ENCODE data around the gene BTBD9.
"Not testable (repeated sequence)": the region's sequence is repeated elsewhere in the genome, so short reads cannot be mapped to it uniquely, and the experiment has no call there.

The BTBD9 gene

DNA sequence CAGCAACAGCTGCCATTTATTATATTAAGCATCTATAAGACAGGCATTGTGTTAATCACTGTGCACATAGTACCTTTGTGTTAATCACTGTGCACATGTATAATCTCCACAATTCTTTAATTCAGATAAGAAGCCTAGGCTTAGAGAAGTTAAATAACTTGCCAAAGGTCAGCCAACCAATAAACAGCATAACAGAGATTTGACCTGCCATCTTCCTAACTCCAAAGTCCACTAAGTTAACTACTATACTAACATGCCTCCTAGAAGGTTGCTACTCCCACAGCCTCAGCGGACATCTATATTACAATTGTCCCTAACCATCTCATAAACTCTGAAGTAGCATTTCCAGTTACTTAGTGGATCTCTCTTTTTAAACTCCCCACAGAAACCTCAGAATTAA, 3.7 kb downstream of the BTBD9 start:
- no peak for TF ChIP-seq POLR2A (IDR thresholded peaks at IDR 0.05; ENCODE audit: low read length)
- no peak for TF ChIP-seq GATA1 (IDR thresholded peaks at IDR 0.05; ENCODE audit: low read depth, low read length)
- DNase-seq, result no peak

DNA sequence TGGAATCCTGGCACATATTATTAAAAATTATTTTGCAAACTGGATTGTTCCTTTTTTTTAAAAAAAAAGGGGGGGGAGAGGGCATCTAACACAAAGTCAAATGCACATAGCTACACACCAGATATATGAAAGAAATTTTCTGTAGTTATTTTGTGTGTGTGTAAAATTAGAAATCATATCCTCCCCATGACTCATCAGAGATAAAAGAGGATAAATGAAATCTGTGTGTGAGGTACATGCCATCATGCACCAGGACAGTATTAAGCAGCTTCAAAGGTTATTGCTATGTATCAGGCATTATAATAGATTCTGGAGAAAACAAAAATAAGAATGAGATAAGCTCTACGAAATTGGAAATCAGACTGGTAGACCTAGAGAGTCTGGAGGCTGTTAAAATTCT, 5.2 kb downstream of the BTBD9 start:
- DNase-seq, result no peak
- TF ChIP-seq POLR2A (IDR thresholded peaks at IDR 0.05; ENCODE audit: low read length) (no peak), GATA1 (IDR thresholded peaks at IDR 0.05; ENCODE audit: low read depth, low read length) (no peak)

DNA sequence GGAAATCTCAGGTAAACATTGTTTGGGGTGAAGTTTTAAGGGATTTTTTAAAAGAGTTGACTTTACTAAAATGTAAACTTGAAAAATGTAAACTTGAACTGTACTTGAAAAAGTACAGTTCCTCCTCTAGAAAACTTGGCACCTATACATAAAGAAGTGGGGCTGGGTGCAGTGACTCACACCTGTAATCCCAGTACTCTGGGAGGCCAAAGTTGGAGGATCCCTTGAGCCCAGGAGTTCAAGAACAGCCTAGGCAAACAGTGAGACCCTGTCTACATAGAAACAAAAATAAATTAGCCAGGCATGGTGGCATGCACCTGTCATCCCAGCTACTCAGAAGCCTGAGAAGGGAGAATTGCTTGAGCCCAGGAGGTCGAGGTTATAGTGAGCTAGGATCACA, 7.2 kb downstream of the BTBD9 start:
- TF ChIP-seq POLR2A (IDR thresholded peaks at IDR 0.05; ENCODE audit: low read length) (no peak), GATA1 (IDR thresholded peaks at IDR 0.05; ENCODE audit: low read depth, low read length) (no peak)
- peak in 1 of 2 experiments; percentile 5 for DNase-seq

DNA sequence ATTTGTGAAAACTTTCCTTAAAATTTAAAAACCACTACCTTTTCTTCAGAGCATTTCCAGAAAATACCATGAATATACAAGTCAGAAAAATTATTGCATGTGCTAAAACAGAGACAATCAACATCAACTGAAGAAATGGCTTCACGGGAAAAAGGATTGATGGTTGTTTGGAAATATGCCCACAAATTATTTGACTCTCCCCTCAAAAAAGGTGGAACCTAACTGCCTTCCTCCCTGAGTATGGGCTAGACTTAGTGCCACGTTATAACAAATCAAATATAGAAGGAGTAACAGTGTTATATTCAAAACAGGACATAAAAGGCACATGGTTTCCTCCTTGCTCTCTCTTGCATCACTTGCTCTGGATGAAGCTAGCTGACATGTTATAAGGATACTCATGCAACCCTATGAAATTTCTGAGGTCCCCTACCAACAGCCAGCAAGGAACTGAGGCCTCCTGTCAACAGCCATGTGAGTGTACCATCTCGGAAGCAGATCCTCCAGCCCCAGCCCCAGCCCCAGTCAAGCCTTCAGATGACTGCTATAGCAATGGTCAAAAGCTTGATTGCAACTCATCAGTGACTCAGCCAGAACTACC, 8.4 kb downstream of the BTBD9 start:
- DNase-seq, result peak; percentile 3 to 59

GRCh38 chr6:38625217-38625616, 14.5 kb downstream of the BTBD9 start:
- DNase-seq, result no peak
- no peak for TF ChIP-seq POLR2A (IDR thresholded peaks at IDR 0.05; ENCODE audit: low read length)
- TF ChIP-seq GATA1 (IDR thresholded peaks at IDR 0.05; ENCODE audit: low read depth, low read length), result no peak

More for the DNA sequence above, 8.4 kb downstream of the BTBD9 start:
- TF ChIP-seq GATA1 (IDR thresholded peaks at IDR 0.05; ENCODE audit: low read depth, low read length) (no peak), POLR2A (IDR thresholded peaks at IDR 0.05; ENCODE audit: low read length) (no peak)

GRCh38 chr6:38619342-38619741, 20.4 kb downstream of the BTBD9 start:
- DNase-seq, result not testable (repeated sequence)

- not testable (repeated sequence) for DNase-seq
Measured at GRCh38 chr6:38618301-38618700, 21.4 kb downstream of the BTBD9 start.

DNA sequence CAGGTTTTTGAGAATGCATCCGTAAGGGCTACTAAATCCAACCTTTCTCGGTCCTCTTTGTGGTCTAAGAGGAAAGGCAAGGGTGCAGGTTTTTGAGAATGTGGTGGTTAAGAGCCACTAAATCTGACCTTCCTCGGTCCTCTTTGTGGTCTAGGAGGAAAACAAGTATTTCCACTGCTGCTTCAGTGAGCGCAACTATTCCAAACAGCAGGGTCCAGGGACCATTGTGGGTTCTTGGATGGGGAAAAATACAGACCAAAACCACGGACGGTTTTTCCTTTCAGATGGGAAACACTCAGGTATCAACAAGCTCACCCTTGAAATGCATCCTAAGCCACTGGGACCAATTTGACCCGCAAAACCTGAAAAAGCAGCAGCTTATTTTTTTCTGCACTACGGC, 21.9 kb downstream of the BTBD9 start:
- TF ChIP-seq GATA1 (IDR thresholded peaks at IDR 0.05; ENCODE audit: low read depth, low read length), result no peak
- no peak for TF ChIP-seq POLR2A (IDR thresholded peaks at IDR 0.05; ENCODE audit: low read length)
- DNase-seq, result no peak

DNA sequence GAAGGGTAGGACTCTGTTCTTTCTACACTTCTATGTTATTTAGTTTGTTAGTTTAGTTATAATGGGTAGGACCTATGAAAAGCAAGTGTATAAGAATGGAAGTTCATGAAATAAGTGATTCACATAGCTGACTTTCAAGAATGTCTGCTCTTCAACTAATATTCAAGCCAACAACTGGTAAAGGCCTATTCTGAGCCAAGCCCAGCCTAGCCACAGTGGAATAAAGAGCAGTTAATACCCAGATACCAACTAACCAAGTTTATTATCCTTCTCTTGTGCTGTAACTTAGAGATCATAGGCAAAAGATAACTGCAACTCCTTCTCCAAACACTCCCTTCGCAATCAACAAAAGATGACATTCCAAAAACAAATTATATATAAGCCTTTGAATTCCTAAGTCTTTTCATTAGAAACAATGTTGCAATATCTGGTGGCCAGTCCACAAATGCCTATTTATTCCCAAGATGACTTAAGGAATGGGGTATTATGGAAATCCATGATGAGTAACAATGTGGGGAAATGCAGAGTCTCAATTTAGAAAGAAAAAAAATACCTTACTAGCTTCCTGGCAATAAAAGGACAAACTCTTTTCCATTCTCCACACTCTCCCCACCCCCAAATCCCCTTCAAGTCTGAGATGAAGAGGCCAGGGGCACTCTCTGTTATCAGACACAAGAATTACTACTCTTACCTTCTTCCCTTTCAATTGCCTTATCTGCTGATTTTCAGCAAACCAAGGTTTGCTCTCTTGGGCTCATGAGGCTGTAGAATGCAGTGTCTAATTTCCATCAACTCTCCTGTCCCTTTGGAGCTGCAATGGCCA, 27.4 kb downstream of the BTBD9 start:
- TF ChIP-seq GATA1 (IDR thresholded peaks at IDR 0.05; ENCODE audit: low read depth, low read length), result no peak
- no peak for TF ChIP-seq POLR2A (IDR thresholded peaks at IDR 0.05; ENCODE audit: low read length)
- no peak for DNase-seq

DNA sequence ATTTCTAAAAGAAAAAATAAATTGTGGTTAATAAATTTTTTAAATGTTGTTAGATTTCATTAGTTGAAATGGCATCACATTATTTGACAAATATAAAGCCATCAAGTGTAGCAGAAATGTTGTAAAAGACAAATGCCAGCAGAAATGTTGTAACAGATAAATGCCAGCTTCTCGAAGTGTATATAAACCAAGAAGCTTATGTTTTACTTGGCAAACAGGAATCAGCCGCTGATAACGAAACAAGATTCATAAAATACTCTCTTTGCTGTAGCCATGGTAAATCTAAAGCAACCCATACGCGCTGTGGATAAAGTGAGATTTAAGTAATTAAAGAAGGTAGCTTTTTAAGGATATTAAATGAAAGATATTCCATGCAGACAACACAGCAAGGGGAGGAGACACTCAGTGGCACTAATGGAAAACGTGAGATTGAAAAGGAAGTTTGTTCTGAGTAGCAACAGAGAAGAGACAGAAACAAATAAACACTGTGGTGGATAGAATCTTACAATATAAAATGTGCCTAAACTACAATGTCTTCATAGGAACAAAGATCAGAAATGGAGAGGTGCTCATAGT, 29.6 kb downstream of the BTBD9 start:
- DNase-seq, result no peak
- no peak for TF ChIP-seq POLR2A (IDR thresholded peaks at IDR 0.05; ENCODE audit: low read length)
- no peak for TF ChIP-seq GATA1 (IDR thresholded peaks at IDR 0.05; ENCODE audit: low read depth, low read length)

- TF ChIP-seq GATA1 (IDR thresholded peaks at IDR 0.05; ENCODE audit: low read depth, low read length) (no peak), POLR2A (IDR thresholded peaks at IDR 0.05; ENCODE audit: low read length) (no peak)
- no peak for DNase-seq
Measured at GRCh38 chr6:38604700-38605099, 35.0 kb downstream of the BTBD9 start.

GRCh38 chr6:38603966-38604365, 35.8 kb downstream of the BTBD9 start:
- no peak for DNase-seq
- TF ChIP-seq POLR2A (IDR thresholded peaks at IDR 0.05; ENCODE audit: low read length) (no peak), GATA1 (IDR thresholded peaks at IDR 0.05; ENCODE audit: low read depth, low read length) (no peak)

DNA sequence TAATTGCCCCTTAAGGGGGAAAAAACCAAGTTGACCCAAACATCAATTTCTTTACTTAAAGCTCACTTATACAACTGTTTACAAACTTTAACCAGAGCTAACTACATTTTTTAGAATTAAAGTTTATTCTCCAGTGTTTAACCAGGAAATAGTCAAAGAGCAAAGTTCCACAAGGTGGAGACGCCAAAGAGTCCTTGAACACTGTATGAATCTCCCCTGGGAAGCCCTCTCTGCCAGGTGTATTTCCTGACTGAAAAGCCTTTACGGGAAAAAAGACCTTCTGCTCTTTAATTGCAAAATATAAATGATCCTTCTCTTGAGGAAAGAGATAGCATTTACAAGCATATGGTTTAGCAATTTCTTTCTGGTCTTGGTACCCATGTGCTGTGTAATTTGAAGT, 36.2 kb downstream of the BTBD9 start:
- DNase-seq, result no peak
- TF ChIP-seq POLR2A (IDR thresholded peaks at IDR 0.05; ENCODE audit: low read length) (no peak), GATA1 (IDR thresholded peaks at IDR 0.05; ENCODE audit: low read depth, low read length) (no peak)

GRCh38 chr6:38599966-38600550, 39.7 kb downstream of the BTBD9 start:
- TF ChIP-seq POLR2A (IDR thresholded peaks at IDR 0.05; ENCODE audit: low read length), result no peak
- DNase-seq, result no peak

DNA sequence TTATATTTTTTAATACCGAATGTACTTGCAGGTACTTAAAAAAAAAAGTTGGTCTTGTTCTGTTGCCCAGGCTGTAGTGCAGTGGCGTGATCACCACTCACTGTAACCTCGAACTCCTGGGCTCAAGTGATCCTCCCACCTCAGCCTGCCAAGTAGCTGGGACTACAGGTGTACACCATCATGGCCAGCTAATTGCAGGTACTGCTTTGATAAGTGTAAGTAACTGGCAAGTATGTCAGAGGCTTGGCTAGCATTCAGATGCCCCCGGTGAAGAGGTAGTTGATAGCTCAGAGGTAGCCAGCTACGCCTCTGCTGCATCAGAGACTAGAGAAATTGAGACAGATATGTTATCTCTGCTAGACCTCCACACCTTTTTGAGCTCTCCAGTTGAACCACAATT, 40.5 kb downstream of the BTBD9 start:
- no peak for TF ChIP-seq POLR2A (IDR thresholded peaks at IDR 0.05; ENCODE audit: low read length)
- TF ChIP-seq GATA1 (IDR thresholded peaks at IDR 0.05; ENCODE audit: low read depth, low read length), result no peak
- DNase-seq, result no peak

Measured in erythroblast (primary cell).